Activated naive CD8-positive, alpha-beta T cell treated with anti-CD3 and anti-CD28 coated beads for 36 hours (primary cell): Measurements from ENCODE around the gene P2RY10. TPM values are rescaled to one million over a fixed set of nuclear protein-coding genes. Genes with fewer than 3 reads are reported as not detected.

Experiments used
- DNase-seq: peaks from one replicate; pipeline ENCODE4 v3.0.0; 2021
- H3K27ac Mint-ChIP-seq: one replicate; pipeline ENCODE4 v1.8.0; 2022; ENCODE audit warnings: mild to moderate bottlenecking, moderate library complexity, mixed read lengths
- H3K27me3 Mint-ChIP-seq: one replicate; pipeline ENCODE4 v1.8.0; 2022; ENCODE audit warnings: mild to moderate bottlenecking, mixed read lengths
- H3K36me3 Mint-ChIP-seq: one replicate; pipeline ENCODE4 v1.8.0; 2021; ENCODE audit warnings: mild to moderate bottlenecking, mixed read lengths
- H3K4me1 Mint-ChIP-seq: one replicate; pipeline ENCODE4 v1.8.0; 2021; ENCODE audit warnings: mixed read lengths
- H3K4me3 Mint-ChIP-seq: one replicate; pipeline ENCODE4 v1.8.0; 2022; ENCODE audit warnings: mild to moderate bottlenecking, moderate library complexity, mixed read lengths
- H3K9me3 Mint-ChIP-seq: one replicate; pipeline ENCODE4 v1.8.0; 2022; ENCODE audit warnings: mixed read lengths
- total RNA-seq, 2 experiments: library from RNA; stranded (reverse); gene quantifications; one replicate each; pipeline ENCODE4 v1.2.3, GENCODE V29; 2021

Gene P2RY10
- 10 to 100 TPM; 54.5 to 55.4 TPM for total RNA-seq

- H3K27me3 Mint-ChIP-seq, result no peaks in the 10 kb centered on the region
- peaks cover 33% of the 10 kb centered on the region for H3K36me3 Mint-ChIP-seq
- H3K9me3 Mint-ChIP-seq, result no peaks in the 10 kb centered on the region
- H3K4me3 Mint-ChIP-seq, result peak within 1 kb of the TSS; percentile 95
- H3K27ac Mint-ChIP-seq, result peak within 1 kb of the TSS; percentile 97
- DNase-seq, result no peak
- peaks cover 46% of the 10 kb centered on the region for H3K4me1 Mint-ChIP-seq
These were observed at the start of gene P2RY10 for GRCh38 chrX:78945186-78945912. P2RY10 (plus strand) TSS chrX:78945391; CDS start chrX:78960521, 15,130 bp downstream.

- Mint-ChIP-seq H3K9me3 (peaks cover 3% of the 10 kb centered on the region), H3K27me3 (no peaks in the 10 kb centered on the region), H3K4me3 (no peak overlapping the region), H3K27ac (no peak overlapping the region), H3K4me1 (peaks cover 10% of the 10 kb centered on the region), H3K36me3 (peaks cover 3% of the 10 kb centered on the region)
- no peak for DNase-seq
These were observed 22.4 kb upstream of the P2RY10 start for GRCh38 chrX:78922754-78923153.

GRCh38 chrX:78923198-78924015 is 21.8 kb upstream of the P2RY10 start:
- Mint-ChIP-seq H3K4me1 (peaks cover 10% of the 10 kb centered on the region), H3K27me3 (no peaks in the 10 kb centered on the region), H3K9me3 (peaks cover 5% of the 10 kb centered on the region), H3K4me3 (no peak overlapping the region), H3K27ac (peak overlapping the region; percentile 72), H3K36me3 (peaks cover 5% of the 10 kb centered on the region)
- DNase-seq, result no peak

GRCh38 chrX:78931814-78932213 is 13.4 kb upstream of the P2RY10 start:
- Mint-ChIP-seq H3K4me3 (no peak overlapping the region), H3K4me1 (no peaks in the 10 kb centered on the region)

GRCh38 chrX:78934866-78935265 is 10.3 kb upstream of the P2RY10 start:
- Mint-ChIP-seq H3K4me1 (no peaks in the 10 kb centered on the region), H3K27me3 (no peaks in the 10 kb centered on the region), H3K36me3 (peaks cover 10% of the 10 kb centered on the region), H3K4me3 (no peak overlapping the region), H3K9me3 (peaks cover 10% of the 10 kb centered on the region), H3K27ac (no peak overlapping the region)
- no peak for DNase-seq

More at GRCh38 chrX:78931814-78932213, 13.4 kb upstream of the P2RY10 start:
- H3K27ac Mint-ChIP-seq, result no peak overlapping the region
- H3K27me3 Mint-ChIP-seq, result no peaks in the 10 kb centered on the region
- DNase-seq, result no peak
- peaks cover 3% of the 10 kb centered on the region for H3K9me3 Mint-ChIP-seq
- H3K36me3 Mint-ChIP-seq, result peaks cover 2% of the 10 kb centered on the region

GRCh38 chrX:78944351-78944750 is 840 bp upstream of the P2RY10 start:
- H3K9me3 Mint-ChIP-seq, result peaks cover 1% of the 10 kb centered on the region
- H3K27me3 Mint-ChIP-seq, result no peaks in the 10 kb centered on the region
- peaks cover 24% of the 10 kb centered on the region for H3K36me3 Mint-ChIP-seq
- peak overlapping the region; percentile 95 for H3K4me3 Mint-ChIP-seq
- H3K27ac Mint-ChIP-seq, result peak overlapping the region; percentile 97
- no peak for DNase-seq
- peaks cover 38% of the 10 kb centered on the region for H3K4me1 Mint-ChIP-seq

- Mint-ChIP-seq H3K9me3 (no peaks in the 10 kb centered on the region), H3K4me1 (peaks cover 48% of the 10 kb centered on the region), H3K27ac (peak overlapping the region; percentile 97), H3K27me3 (no peaks in the 10 kb centered on the region), H3K36me3 (peaks cover 36% of the 10 kb centered on the region), H3K4me3 (peak overlapping the region; percentile 95)
- DNase-seq, result no peak
These were observed 1.2 kb downstream of the P2RY10 start for GRCh38 chrX:78946178-78946931.

- Mint-ChIP-seq H3K4me3 (peak overlapping the region; percentile 95), H3K27me3 (no peaks in the 10 kb centered on the region), H3K9me3 (peaks cover 2% of the 10 kb centered on the region), H3K4me1 (peaks cover 43% of the 10 kb centered on the region), H3K36me3 (peaks cover 70% of the 10 kb centered on the region), H3K27ac (peak overlapping the region; percentile 49)
- DNase-seq, result no peak
These were observed 5.0 kb downstream of the P2RY10 start for GRCh38 chrX:78950009-78950835.

GRCh38 chrX:78957049-78957767 is 12.0 kb downstream of the P2RY10 start:
- no peaks in the 10 kb centered on the region for H3K27me3 Mint-ChIP-seq
- H3K9me3 Mint-ChIP-seq, result peaks cover 16% of the 10 kb centered on the region
- no peak overlapping the region for H3K4me3 Mint-ChIP-seq
- H3K4me1 Mint-ChIP-seq, result peaks cover 39% of the 10 kb centered on the region
- peak overlapping the region; percentile 26 for H3K27ac Mint-ChIP-seq
- H3K36me3 Mint-ChIP-seq, result peaks cover 85% of the 10 kb centered on the region
- no peak for DNase-seq

GRCh38 chrX:78957768-78958130 is 12.6 kb downstream of the P2RY10 start:
- H3K4me3 Mint-ChIP-seq, result no peak overlapping the region
- peaks cover 34% of the 10 kb centered on the region for H3K4me1 Mint-ChIP-seq
- peak overlapping the region; percentile 58 for H3K27ac Mint-ChIP-seq
- no peaks in the 10 kb centered on the region for H3K27me3 Mint-ChIP-seq
- peaks cover 83% of the 10 kb centered on the region for H3K36me3 Mint-ChIP-seq
- peaks cover 17% of the 10 kb centered on the region for H3K9me3 Mint-ChIP-seq
- no peak for DNase-seq

- H3K4me3 Mint-ChIP-seq, result no peak overlapping the region
- peaks cover 18% of the 10 kb centered on the region for H3K9me3 Mint-ChIP-seq
- H3K4me1 Mint-ChIP-seq, result peaks cover 35% of the 10 kb centered on the region
- H3K27me3 Mint-ChIP-seq, result no peaks in the 10 kb centered on the region
- no peak overlapping the region for H3K27ac Mint-ChIP-seq
- no peak for DNase-seq
- H3K36me3 Mint-ChIP-seq, result peaks cover 84% of the 10 kb centered on the region
These were observed 13.4 kb downstream of the P2RY10 start for GRCh38 chrX:78958419-78959116.

- peaks cover 79% of the 10 kb centered on the region for H3K36me3 Mint-ChIP-seq
- H3K9me3 Mint-ChIP-seq, result peaks cover 21% of the 10 kb centered on the region
- H3K4me3 Mint-ChIP-seq, result no peak overlapping the region
- H3K4me1 Mint-ChIP-seq, result peaks cover 29% of the 10 kb centered on the region
- H3K27ac Mint-ChIP-seq, result peak overlapping the region; percentile 20
- no peak for DNase-seq
- no peaks in the 10 kb centered on the region for H3K27me3 Mint-ChIP-seq
These were observed 15.7 kb downstream of the P2RY10 start for GRCh38 chrX:78960888-78961287.

GRCh38 chrX:78964598-78964997 is 19.4 kb downstream of the P2RY10 start:
- H3K36me3 Mint-ChIP-seq, result peaks cover 49% of the 10 kb centered on the region
- no peaks in the 10 kb centered on the region for H3K27me3 Mint-ChIP-seq
- H3K9me3 Mint-ChIP-seq, result peaks cover 24% of the 10 kb centered on the region
- no peak overlapping the region for H3K27ac Mint-ChIP-seq
- no peak overlapping the region for H3K4me3 Mint-ChIP-seq
- H3K4me1 Mint-ChIP-seq, result peaks cover 6% of the 10 kb centered on the region
- DNase-seq, result no peak
